ENCODE data around the gene USP10.

Gene USP10

GRCh38 chr16:84661418-84662060, 38.3 kb upstream of the USP10 start:
- Histone ChIP-seq H3K4me1 (ENCODE audit: control insufficient read depth, insufficient read depth, low read length) (no peaks in the 10 kb centered on the region), H3K36me3 (ENCODE audit: control insufficient read depth, insufficient read depth, low read length) (peaks cover 31% of the 10 kb centered on the region), H3K9me3 (ENCODE audit: control insufficient read depth, low read length) (no peaks in the 10 kb centered on the region), H3K4me3 (ENCODE audit: low read length) (no peak overlapping the region), H3K9ac (ENCODE audit: low read length) (no peak overlapping the region), H3K27me3 (ENCODE audit: control insufficient read depth, insufficient read depth, low read length) (no peaks in the 10 kb centered on the region)

GRCh38 chr16:84662471-84662870, 37.3 kb upstream of the USP10 start:
- Histone ChIP-seq H3K4me3 (ENCODE audit: low read length) (no peak overlapping the region), H3K36me3 (ENCODE audit: control insufficient read depth, insufficient read depth, low read length) (peaks cover 22% of the 10 kb centered on the region), H3K27me3 (ENCODE audit: control insufficient read depth, insufficient read depth, low read length) (no peaks in the 10 kb centered on the region), H3K9ac (ENCODE audit: low read length) (no peak overlapping the region), H3K4me1 (ENCODE audit: control insufficient read depth, insufficient read depth, low read length) (no peaks in the 10 kb centered on the region), H3K9me3 (ENCODE audit: control insufficient read depth, low read length) (no peaks in the 10 kb centered on the region)

- Histone ChIP-seq H3K4me3 (ENCODE audit: low read length) (no peak overlapping the region), H3K9ac (ENCODE audit: low read length) (no peak overlapping the region), H3K36me3 (ENCODE audit: control insufficient read depth, insufficient read depth, low read length) (peaks cover 14% of the 10 kb centered on the region), H3K4me1 (ENCODE audit: control insufficient read depth, insufficient read depth, low read length) (no peaks in the 10 kb centered on the region), H3K27me3 (ENCODE audit: control insufficient read depth, insufficient read depth, low read length) (no peaks in the 10 kb centered on the region), H3K9me3 (ENCODE audit: control insufficient read depth, low read length) (no peaks in the 10 kb centered on the region)
These were observed 36.2 kb upstream of the USP10 start for GRCh38 chr16:84663433-84664101.

GRCh38 chr16:84665359-84665758, 34.4 kb upstream of the USP10 start:
- H3K4me3 ChIP-seq (ENCODE audit: low read length), result no peak overlapping the region
- H3K36me3 ChIP-seq (ENCODE audit: control insufficient read depth, insufficient read depth, low read length), result peaks cover 14% of the 10 kb centered on the region
- no peaks in the 10 kb centered on the region for H3K9me3 ChIP-seq (ENCODE audit: control insufficient read depth, low read length)
- no peaks in the 10 kb centered on the region for H3K4me1 ChIP-seq (ENCODE audit: control insufficient read depth, insufficient read depth, low read length)
- no peak overlapping the region for H3K9ac ChIP-seq (ENCODE audit: low read length)
- H3K27me3 ChIP-seq (ENCODE audit: control insufficient read depth, insufficient read depth, low read length), result no peaks in the 10 kb centered on the region

- Histone ChIP-seq H3K4me1 (ENCODE audit: control insufficient read depth, insufficient read depth, low read length) (no peaks in the 10 kb centered on the region), H3K36me3 (ENCODE audit: control insufficient read depth, insufficient read depth, low read length) (peaks cover 14% of the 10 kb centered on the region), H3K4me3 (ENCODE audit: low read length) (no peak overlapping the region), H3K9ac (ENCODE audit: low read length) (no peak overlapping the region), H3K27me3 (ENCODE audit: control insufficient read depth, insufficient read depth, low read length) (no peaks in the 10 kb centered on the region), H3K9me3 (ENCODE audit: control insufficient read depth, low read length) (no peaks in the 10 kb centered on the region)
These were observed 34.0 kb upstream of the USP10 start for GRCh38 chr16:84665843-84666242.

GRCh38 chr16:84667600-84668309, 32.0 kb upstream of the USP10 start:
- H3K36me3 ChIP-seq (ENCODE audit: control insufficient read depth, insufficient read depth, low read length), result peaks cover 6% of the 10 kb centered on the region

GRCh38 chr16:84670063-84670462, 29.7 kb upstream of the USP10 start:
- Histone ChIP-seq H3K4me3 (ENCODE audit: low read length) (no peak overlapping the region), H3K36me3 (ENCODE audit: control insufficient read depth, insufficient read depth, low read length) (no peaks in the 10 kb centered on the region), H3K9ac (ENCODE audit: low read length) (no peak overlapping the region), H3K27me3 (ENCODE audit: control insufficient read depth, insufficient read depth, low read length) (no peaks in the 10 kb centered on the region), H3K4me1 (ENCODE audit: control insufficient read depth, insufficient read depth, low read length) (no peaks in the 10 kb centered on the region), H3K9me3 (ENCODE audit: control insufficient read depth, low read length) (no peaks in the 10 kb centered on the region)

More at GRCh38 chr16:84667600-84668309, 32.0 kb upstream of the USP10 start:
- H3K27me3 ChIP-seq (ENCODE audit: control insufficient read depth, insufficient read depth, low read length), result no peaks in the 10 kb centered on the region
- no peaks in the 10 kb centered on the region for H3K4me1 ChIP-seq (ENCODE audit: control insufficient read depth, insufficient read depth, low read length)
- no peaks in the 10 kb centered on the region for H3K9me3 ChIP-seq (ENCODE audit: control insufficient read depth, low read length)
- no peak overlapping the region for H3K9ac ChIP-seq (ENCODE audit: low read length)
- H3K4me3 ChIP-seq (ENCODE audit: low read length), result no peak overlapping the region

GRCh38 chr16:84672276-84673202, 27.3 kb upstream of the USP10 start:
- Histone ChIP-seq H3K4me1 (ENCODE audit: control insufficient read depth, insufficient read depth, low read length) (no peaks in the 10 kb centered on the region), H3K9me3 (ENCODE audit: control insufficient read depth, low read length) (no peaks in the 10 kb centered on the region), H3K9ac (ENCODE audit: low read length) (no peak overlapping the region), H3K36me3 (ENCODE audit: control insufficient read depth, insufficient read depth, low read length) (no peaks in the 10 kb centered on the region), H3K27me3 (ENCODE audit: control insufficient read depth, insufficient read depth, low read length) (peaks cover 5% of the 10 kb centered on the region), H3K4me3 (ENCODE audit: low read length) (no peak overlapping the region)

GRCh38 chr16:84673203-84673535, 26.6 kb upstream of the USP10 start:
- Histone ChIP-seq H3K4me3 (ENCODE audit: low read length) (no peak overlapping the region), H3K4me1 (ENCODE audit: control insufficient read depth, insufficient read depth, low read length) (no peaks in the 10 kb centered on the region), H3K9ac (ENCODE audit: low read length) (no peak overlapping the region), H3K27me3 (ENCODE audit: control insufficient read depth, insufficient read depth, low read length) (peaks cover 7% of the 10 kb centered on the region), H3K36me3 (ENCODE audit: control insufficient read depth, insufficient read depth, low read length) (no peaks in the 10 kb centered on the region), H3K9me3 (ENCODE audit: control insufficient read depth, low read length) (no peaks in the 10 kb centered on the region)

- H3K36me3 ChIP-seq (ENCODE audit: control insufficient read depth, insufficient read depth, low read length), result no peaks in the 10 kb centered on the region
- peaks cover 7% of the 10 kb centered on the region for H3K27me3 ChIP-seq (ENCODE audit: control insufficient read depth, insufficient read depth, low read length)
- no peak overlapping the region for H3K9ac ChIP-seq (ENCODE audit: low read length)
- H3K9me3 ChIP-seq (ENCODE audit: control insufficient read depth, low read length), result no peaks in the 10 kb centered on the region
- no peak overlapping the region for H3K4me3 ChIP-seq (ENCODE audit: low read length)
- no peaks in the 10 kb centered on the region for H3K4me1 ChIP-seq (ENCODE audit: control insufficient read depth, insufficient read depth, low read length)
These were observed 26.2 kb upstream of the USP10 start for GRCh38 chr16:84673561-84673960.

GRCh38 chr16:84675423-84675822, 24.4 kb upstream of the USP10 start:
- Histone ChIP-seq H3K9me3 (ENCODE audit: control insufficient read depth, low read length) (no peaks in the 10 kb centered on the region), H3K4me1 (ENCODE audit: control insufficient read depth, insufficient read depth, low read length) (no peaks in the 10 kb centered on the region), H3K9ac (ENCODE audit: low read length) (no peak overlapping the region), H3K4me3 (ENCODE audit: low read length) (no peak overlapping the region), H3K36me3 (ENCODE audit: control insufficient read depth, insufficient read depth, low read length) (no peaks in the 10 kb centered on the region), H3K27me3 (ENCODE audit: control insufficient read depth, insufficient read depth, low read length) (peaks cover 7% of the 10 kb centered on the region)

Measured in mucosa of stomach (tissue), 1 donor.